Measurements from ENCODE around the gene APBB2. TPM values are rescaled to one million over a fixed set of nuclear protein-coding genes. Genes with fewer than 3 reads are reported as not detected.

APBB2 gene
- total RNA-seq (1 to 10 TPM in 1 of 5 experiments, under 1 TPM in 4; 0.42 to 1.5 (median 0.59) TPM), polyA plus RNA-seq (not detected), total RNA-seq (not detected)

GRCh38 chr4:41214136-41214824, at the start of gene APBB2:
TSS of gene APBB2 (minus strand) at chr4:41214542. CDS start at chr4:41033254, 181,288 bp downstream.
- Histone ChIP-seq H3K4me1 (ENCODE audit: control insufficient read depth in 2 of 2, insufficient read depth in 2 of 2, low read length in 2 of 2) (peaks cover 0 to 3% of the 10 kb centered on the region in 2 donors), H3K27ac (ENCODE audit: low read depth, low read length) (no peak within 1 kb of the TSS), H3K9me3 (ENCODE audit: control insufficient read depth in 2 of 3, low read length in 3 of 3) (no peaks in the 10 kb centered on the region), H3K36me3 (ENCODE audit: control insufficient read depth in 2 of 3, insufficient read depth in 3 of 3, low read length in 3 of 3) (no peaks in the 10 kb centered on the region), H3K4me3 (ENCODE audit: low read length) (no peak within 1 kb of the TSS), H3K27me3 (ENCODE audit: control insufficient read depth in 2 of 2, insufficient read depth in 2 of 2, low read length in 2 of 2) (peaks cover 4 to 14% of the 10 kb centered on the region in 2 donors)
- DNase-seq (peak in 4 of 9 donors; percentile 8 to 63 (median 16)), ATAC-seq (peak; percentile 69)
- intact Hi-C loops (cut with micrococcal nuclease), result loop anchor here (1.0 to 2.0 kb wide), 3 partner anchors 238 to 287 kb away; no protein-coding TSS in a partner anchor
- POLR2A ChIA-PET, result no interaction called here
- H3K4me3 Mint-ChIP-seq, result peak within 1 kb of the TSS; percentile 48 to 88 (median 77)
- CTCF ChIA-PET, result no interaction called here
- peaks cover 0 to 3% (median 0%) of the 10 kb centered on the region in 11 donors for H3K9me3 Mint-ChIP-seq
- H3K36me3 Mint-ChIP-seq, result peaks cover 0 to 8% (median 0%) of the 10 kb centered on the region in 5 donors
- no peak within 1 kb of the TSS for H3K27ac Mint-ChIP-seq
- peaks cover 51 to 65% (median 55%) of the 10 kb centered on the region in 5 donors for H3K27me3 Mint-ChIP-seq
- peaks cover 12 to 35% (median 26%) of the 10 kb centered on the region in 7 donors for H3K4me1 Mint-ChIP-seq

- no peak overlapping the region for H3K27ac Mint-ChIP-seq
- Histone ChIP-seq H3K36me3 (ENCODE audit: control insufficient read depth in 2 of 3, insufficient read depth in 3 of 3, low read length in 3 of 3) (no peaks in the 10 kb centered on the region), H3K4me1 (ENCODE audit: control insufficient read depth in 2 of 2, insufficient read depth in 2 of 2, low read length in 2 of 2) (no peaks in the 10 kb centered on the region), H3K27me3 (ENCODE audit: control insufficient read depth in 2 of 2, insufficient read depth in 2 of 2, low read length in 2 of 2) (no peaks in the 10 kb centered on the region), H3K4me3 (ENCODE audit: low read length) (no peak overlapping the region), H3K27ac (ENCODE audit: low read depth, low read length) (no peak overlapping the region), H3K9me3 (ENCODE audit: control insufficient read depth in 2 of 3, low read length in 3 of 3) (no peaks in the 10 kb centered on the region)
- DNase-seq (no peak), ATAC-seq (no peak)
- peaks cover 2 to 12% (median 8%) of the 10 kb centered on the region in 7 donors for H3K4me1 Mint-ChIP-seq
- H3K4me3 Mint-ChIP-seq, result no peak overlapping the region
- POLR2A ChIA-PET, result no interaction called here
- no peaks in the 10 kb centered on the region for H3K36me3 Mint-ChIP-seq
- H3K9me3 Mint-ChIP-seq, result peaks cover 0 to 5% (median 0%) of the 10 kb centered on the region in 11 donors
- intact Hi-C loops (cut with micrococcal nuclease), result no loop called here
- CTCF ChIA-PET, result no interaction called here
- peaks cover 29 to 49% (median 33%) of the 10 kb centered on the region in 5 donors for H3K27me3 Mint-ChIP-seq
Observed at GRCh38 chr4:41262198-41262597, 47.9 kb upstream of the APBB2 start.

DNA sequence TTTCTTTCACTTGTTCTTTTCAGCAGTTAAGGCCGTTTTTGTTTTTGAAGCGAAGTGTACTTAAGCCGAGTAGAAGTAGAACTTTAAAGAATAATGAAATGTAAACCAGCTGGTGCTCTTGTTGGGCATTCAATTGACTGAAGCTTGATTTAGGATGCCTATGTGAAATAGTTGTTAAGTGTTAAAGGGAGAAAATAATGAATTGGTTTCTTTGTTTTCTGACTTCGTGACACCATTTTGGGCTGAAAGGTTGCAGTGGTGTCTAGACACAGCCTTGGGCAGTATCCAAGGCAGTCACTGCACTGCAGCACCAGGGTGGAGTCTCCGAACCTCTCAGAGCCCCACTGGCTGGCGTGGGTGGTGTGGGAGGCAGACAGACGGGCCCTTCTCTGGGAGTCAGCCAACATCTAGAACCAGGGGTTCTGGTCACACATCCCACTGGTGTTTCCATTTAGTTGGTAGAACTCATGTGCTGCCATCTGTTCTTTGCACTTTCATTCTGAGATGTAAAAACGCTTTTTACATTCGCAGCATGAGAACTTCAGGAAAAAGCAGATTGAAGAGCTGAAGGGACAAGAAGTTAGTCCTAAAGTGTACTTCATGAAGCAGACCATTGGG, 45.9 kb upstream of the APBB2 start:
- no peaks in the 10 kb centered on the region for H3K4me1 ChIP-seq (ENCODE audit: control insufficient read depth in 2 of 2, insufficient read depth in 2 of 2, low read length in 2 of 2)
- H3K9me3 ChIP-seq (ENCODE audit: control insufficient read depth in 2 of 3, low read length in 3 of 3), result no peaks in the 10 kb centered on the region
- ATAC-seq (no peak), DNase-seq (no peak)
- no peaks in the 10 kb centered on the region for H3K36me3 ChIP-seq (ENCODE audit: control insufficient read depth in 2 of 3, insufficient read depth in 3 of 3, low read length in 3 of 3)
- no peak overlapping the region for H3K4me3 ChIP-seq (ENCODE audit: low read length)
- H3K4me3 Mint-ChIP-seq, result no peak overlapping the region
- peaks cover 0 to 9% (median 0%) of the 10 kb centered on the region in 5 donors for H3K36me3 Mint-ChIP-seq
- intact Hi-C loops (cut with micrococcal nuclease), result no loop called here
- peaks cover 0 to 7% (median 0%) of the 10 kb centered on the region in 11 donors for H3K9me3 Mint-ChIP-seq
- peaks cover 0 to 5% of the 10 kb centered on the region in 2 donors for H3K27me3 ChIP-seq (ENCODE audit: control insufficient read depth in 2 of 2, insufficient read depth in 2 of 2, low read length in 2 of 2)
- no peak overlapping the region for H3K27ac Mint-ChIP-seq
- H3K4me1 Mint-ChIP-seq, result peaks cover 2 to 20% (median 14%) of the 10 kb centered on the region in 7 donors
- CTCF ChIA-PET, result no interaction called here
- H3K27ac ChIP-seq (ENCODE audit: low read depth, low read length), result no peak overlapping the region
- POLR2A ChIA-PET, result no interaction called here
- peaks cover 44 to 59% (median 48%) of the 10 kb centered on the region in 5 donors for H3K27me3 Mint-ChIP-seq

GRCh38 chr4:41258783-41259182, 44.4 kb upstream of the APBB2 start:
- Mint-ChIP-seq H3K4me1 (peaks cover 2 to 20% (median 14%) of the 10 kb centered on the region in 7 donors), H3K27me3 (peaks cover 54 to 66% (median 56%) of the 10 kb centered on the region in 5 donors), H3K36me3 (peaks cover 0 to 9% (median 0%) of the 10 kb centered on the region in 5 donors), H3K9me3 (peaks cover 0 to 7% (median 0%) of the 10 kb centered on the region in 11 donors), H3K27ac (no peak overlapping the region), H3K4me3 (peak overlapping the region in 3 of 10 donors; percentile 4 to 73 (median 59))
- intact Hi-C loops (cut with micrococcal nuclease), result no loop called here
- ATAC-seq, result no peak
- CTCF ChIA-PET, result interaction anchor here (1.0 kb wide), 1 partner anchor 23 kb away, joined by 3 read pairs; no protein-coding TSS in a partner anchor
- no peak overlapping the region for H3K27ac ChIP-seq (ENCODE audit: low read depth, low read length)
- no peaks in the 10 kb centered on the region for H3K36me3 ChIP-seq (ENCODE audit: control insufficient read depth in 2 of 3, insufficient read depth in 3 of 3, low read length in 3 of 3)
- no peaks in the 10 kb centered on the region for H3K4me1 ChIP-seq (ENCODE audit: control insufficient read depth in 2 of 2, insufficient read depth in 2 of 2, low read length in 2 of 2)
- no peak for DNase-seq
- peaks cover 0 to 5% of the 10 kb centered on the region in 2 donors for H3K27me3 ChIP-seq (ENCODE audit: control insufficient read depth in 2 of 2, insufficient read depth in 2 of 2, low read length in 2 of 2)
- POLR2A ChIA-PET, result no interaction called here
- no peaks in the 10 kb centered on the region for H3K9me3 ChIP-seq (ENCODE audit: control insufficient read depth in 2 of 3, low read length in 3 of 3)
- H3K4me3 ChIP-seq (ENCODE audit: low read length), result no peak overlapping the region

GRCh38 chr4:41257906-41258305, 43.6 kb upstream of the APBB2 start:
- Histone ChIP-seq H3K36me3 (ENCODE audit: control insufficient read depth in 2 of 3, insufficient read depth in 3 of 3, low read length in 3 of 3) (no peaks in the 10 kb centered on the region), H3K27me3 (ENCODE audit: control insufficient read depth in 2 of 2, insufficient read depth in 2 of 2, low read length in 2 of 2) (peaks cover 0 to 5% of the 10 kb centered on the region in 2 donors), H3K9me3 (ENCODE audit: control insufficient read depth in 2 of 3, low read length in 3 of 3) (no peaks in the 10 kb centered on the region), H3K4me1 (ENCODE audit: control insufficient read depth in 2 of 2, insufficient read depth in 2 of 2, low read length in 2 of 2) (no peaks in the 10 kb centered on the region), H3K27ac (ENCODE audit: low read depth, low read length) (no peak overlapping the region), H3K4me3 (ENCODE audit: low read length) (no peak overlapping the region)
- ChIA-PET POLR2A (no interaction called here), CTCF (interaction anchor here (1.0 kb wide), 1 partner anchor 23 kb away, joined by 3 read pairs; no protein-coding TSS in a partner anchor)
- DNase-seq (no peak), ATAC-seq (no peak)
- Mint-ChIP-seq H3K27me3 (peaks cover 53 to 66% (median 60%) of the 10 kb centered on the region in 5 donors), H3K4me3 (peak overlapping the region; percentile 59 to 81 (median 77)), H3K36me3 (peaks cover 0 to 9% (median 0%) of the 10 kb centered on the region in 5 donors), H3K27ac (no peak overlapping the region), H3K4me1 (peaks cover 2 to 20% (median 14%) of the 10 kb centered on the region in 7 donors), H3K9me3 (peaks cover 0 to 7% (median 0%) of the 10 kb centered on the region in 11 donors)
- intact Hi-C loops (cut with micrococcal nuclease), result no loop called here

- Mint-ChIP-seq H3K4me3 (peak overlapping the region; percentile 59 to 81 (median 77)), H3K36me3 (peaks cover 0 to 9% (median 0%) of the 10 kb centered on the region in 5 donors), H3K4me1 (peaks cover 2 to 20% (median 14%) of the 10 kb centered on the region in 7 donors), H3K27me3 (peaks cover 56 to 69% (median 62%) of the 10 kb centered on the region in 5 donors), H3K9me3 (peaks cover 0 to 7% (median 0%) of the 10 kb centered on the region in 11 donors), H3K27ac (no peak overlapping the region)
- ATAC-seq (peak; percentile 72), DNase-seq (peak in 2 of 9 donors; percentile 8 to 37)
- Histone ChIP-seq H3K4me1 (ENCODE audit: control insufficient read depth in 2 of 2, insufficient read depth in 2 of 2, low read length in 2 of 2) (no peaks in the 10 kb centered on the region), H3K27me3 (ENCODE audit: control insufficient read depth in 2 of 2, insufficient read depth in 2 of 2, low read length in 2 of 2) (peaks cover 0 to 5% of the 10 kb centered on the region in 2 donors), H3K9me3 (ENCODE audit: control insufficient read depth in 2 of 3, low read length in 3 of 3) (no peaks in the 10 kb centered on the region), H3K27ac (ENCODE audit: low read depth, low read length) (no peak overlapping the region), H3K36me3 (ENCODE audit: control insufficient read depth in 2 of 3, insufficient read depth in 3 of 3, low read length in 3 of 3) (no peaks in the 10 kb centered on the region), H3K4me3 (ENCODE audit: low read length) (no peak overlapping the region)
- intact Hi-C loops (cut with micrococcal nuclease), result no loop called here
- ChIA-PET POLR2A (no interaction called here), CTCF (no interaction called here)
Observed at GRCh38 chr4:41257257-41257901, 43.0 kb upstream of the APBB2 start.

Data from naive thymus-derived CD4-positive, alpha-beta T cell (primary cell).